ENCODE measurements around the gene ANAPC7.

Gene ANAPC7

GRCh38 chr12:110373425-110373824 is 30.1 kb downstream of the ANAPC7 start:
- Histone ChIP-seq H3K9me3 (ENCODE audit: control insufficient read depth, low read depth, low read length) (no peaks in the 10 kb centered on the region), H3K9ac (ENCODE audit: low read length) (no peak overlapping the region), H3K27ac (ENCODE audit: low read length) (no peak overlapping the region), H3K4me1 (ENCODE audit: control insufficient read depth, low read depth, low read length) (no peaks in the 10 kb centered on the region), H3K36me3 (ENCODE audit: control insufficient read depth, low read depth, low read length) (peaks cover 73% of the 10 kb centered on the region), H3K27me3 (ENCODE audit: control insufficient read depth, insufficient read depth, low read length) (no peaks in the 10 kb centered on the region), H3K4me3 (ENCODE audit: low read length) (no peak overlapping the region)

- Histone ChIP-seq H3K9ac (ENCODE audit: low read length) (no peak overlapping the region), H3K4me3 (ENCODE audit: low read length) (no peak overlapping the region), H3K4me1 (ENCODE audit: control insufficient read depth, low read depth, low read length) (no peaks in the 10 kb centered on the region), H3K27ac (ENCODE audit: low read length) (no peak overlapping the region), H3K27me3 (ENCODE audit: control insufficient read depth, insufficient read depth, low read length) (no peaks in the 10 kb centered on the region), H3K36me3 (ENCODE audit: control insufficient read depth, low read depth, low read length) (peaks cover 69% of the 10 kb centered on the region), H3K9me3 (ENCODE audit: control insufficient read depth, low read depth, low read length) (no peaks in the 10 kb centered on the region)
Observed at GRCh38 chr12:110373025-110373424, 30.5 kb downstream of the ANAPC7 start.

GRCh38 chr12:110372056-110372425 is 31.5 kb downstream of the ANAPC7 start:
- no peaks in the 10 kb centered on the region for H3K4me1 ChIP-seq (ENCODE audit: control insufficient read depth, low read depth, low read length)

GRCh38 chr12:110371408-110372055 is 32.0 kb downstream of the ANAPC7 start:
- no peak overlapping the region for H3K27ac ChIP-seq (ENCODE audit: low read length)

More at GRCh38 chr12:110372056-110372425, 31.5 kb downstream of the ANAPC7 start:
- Histone ChIP-seq H3K9ac (ENCODE audit: low read length) (no peak overlapping the region), H3K9me3 (ENCODE audit: control insufficient read depth, low read depth, low read length) (no peaks in the 10 kb centered on the region), H3K36me3 (ENCODE audit: control insufficient read depth, low read depth, low read length) (peaks cover 60% of the 10 kb centered on the region), H3K4me3 (ENCODE audit: low read length) (no peak overlapping the region), H3K27me3 (ENCODE audit: control insufficient read depth, insufficient read depth, low read length) (no peaks in the 10 kb centered on the region), H3K27ac (ENCODE audit: low read length) (no peak overlapping the region)

GRCh38 chr12:110370732-110371231 is 32.7 kb downstream of the ANAPC7 start:
- Histone ChIP-seq H3K4me3 (ENCODE audit: low read length) (no peak overlapping the region), H3K27ac (ENCODE audit: low read length) (no peak overlapping the region), H3K36me3 (ENCODE audit: control insufficient read depth, low read depth, low read length) (peaks cover 50% of the 10 kb centered on the region), H3K4me1 (ENCODE audit: control insufficient read depth, low read depth, low read length) (no peaks in the 10 kb centered on the region), H3K27me3 (ENCODE audit: control insufficient read depth, insufficient read depth, low read length) (no peaks in the 10 kb centered on the region), H3K9me3 (ENCODE audit: control insufficient read depth, low read depth, low read length) (no peaks in the 10 kb centered on the region), H3K9ac (ENCODE audit: low read length) (no peak overlapping the region)

More at GRCh38 chr12:110371408-110372055, 32.0 kb downstream of the ANAPC7 start:
- Histone ChIP-seq H3K4me3 (ENCODE audit: low read length) (no peak overlapping the region), H3K27me3 (ENCODE audit: control insufficient read depth, insufficient read depth, low read length) (no peaks in the 10 kb centered on the region), H3K4me1 (ENCODE audit: control insufficient read depth, low read depth, low read length) (no peaks in the 10 kb centered on the region), H3K9ac (ENCODE audit: low read length) (no peak overlapping the region), H3K36me3 (ENCODE audit: control insufficient read depth, low read depth, low read length) (peaks cover 57% of the 10 kb centered on the region), H3K9me3 (ENCODE audit: control insufficient read depth, low read depth, low read length) (no peaks in the 10 kb centered on the region)

- Histone ChIP-seq H3K9ac (ENCODE audit: low read length) (no peak overlapping the region), H3K27ac (ENCODE audit: low read length) (no peak overlapping the region), H3K27me3 (ENCODE audit: control insufficient read depth, insufficient read depth, low read length) (no peaks in the 10 kb centered on the region), H3K4me1 (ENCODE audit: control insufficient read depth, low read depth, low read length) (no peaks in the 10 kb centered on the region), H3K36me3 (ENCODE audit: control insufficient read depth, low read depth, low read length) (peaks cover 42% of the 10 kb centered on the region), H3K9me3 (ENCODE audit: control insufficient read depth, low read depth, low read length) (no peaks in the 10 kb centered on the region), H3K4me3 (ENCODE audit: low read length) (no peak overlapping the region)
Observed at GRCh38 chr12:110369992-110370391, 33.5 kb downstream of the ANAPC7 start.

GRCh38 chr12:110367181-110367864 is 36.2 kb downstream of the ANAPC7 start:
- Histone ChIP-seq H3K27ac (ENCODE audit: low read length) (no peak overlapping the region), H3K4me3 (ENCODE audit: low read length) (no peak overlapping the region), H3K27me3 (ENCODE audit: control insufficient read depth, insufficient read depth, low read length) (no peaks in the 10 kb centered on the region), H3K9me3 (ENCODE audit: control insufficient read depth, low read depth, low read length) (no peaks in the 10 kb centered on the region), H3K36me3 (ENCODE audit: control insufficient read depth, low read depth, low read length) (peaks cover 15% of the 10 kb centered on the region), H3K9ac (ENCODE audit: low read length) (no peak overlapping the region), H3K4me1 (ENCODE audit: control insufficient read depth, low read depth, low read length) (no peaks in the 10 kb centered on the region)

- Histone ChIP-seq H3K9me3 (ENCODE audit: control insufficient read depth, low read depth, low read length) (no peaks in the 10 kb centered on the region), H3K4me3 (ENCODE audit: low read length) (no peak overlapping the region), H3K36me3 (ENCODE audit: control insufficient read depth, low read depth, low read length) (peaks cover 8% of the 10 kb centered on the region), H3K4me1 (ENCODE audit: control insufficient read depth, low read depth, low read length) (no peaks in the 10 kb centered on the region), H3K27me3 (ENCODE audit: control insufficient read depth, insufficient read depth, low read length) (no peaks in the 10 kb centered on the region), H3K9ac (ENCODE audit: low read length) (no peak overlapping the region), H3K27ac (ENCODE audit: low read length) (no peak overlapping the region)
Observed at GRCh38 chr12:110366321-110367142, 37.0 kb downstream of the ANAPC7 start.

GRCh38 chr12:110365489-110366320 is 37.8 kb downstream of the ANAPC7 start:
- Histone ChIP-seq H3K36me3 (ENCODE audit: control insufficient read depth, low read depth, low read length) (peaks cover 7% of the 10 kb centered on the region), H3K27ac (ENCODE audit: low read length) (no peak overlapping the region), H3K27me3 (ENCODE audit: control insufficient read depth, insufficient read depth, low read length) (no peaks in the 10 kb centered on the region), H3K9ac (ENCODE audit: low read length) (no peak overlapping the region), H3K4me1 (ENCODE audit: control insufficient read depth, low read depth, low read length) (no peaks in the 10 kb centered on the region), H3K9me3 (ENCODE audit: control insufficient read depth, low read depth, low read length) (no peaks in the 10 kb centered on the region), H3K4me3 (ENCODE audit: low read length) (no peak overlapping the region)

- Histone ChIP-seq H3K9me3 (ENCODE audit: control insufficient read depth, low read depth, low read length) (no peaks in the 10 kb centered on the region), H3K4me3 (ENCODE audit: low read length) (no peak overlapping the region), H3K9ac (ENCODE audit: low read length) (no peak overlapping the region), H3K36me3 (ENCODE audit: control insufficient read depth, low read depth, low read length) (no peaks in the 10 kb centered on the region), H3K27me3 (ENCODE audit: control insufficient read depth, insufficient read depth, low read length) (no peaks in the 10 kb centered on the region), H3K27ac (ENCODE audit: low read length) (no peak overlapping the region), H3K4me1 (ENCODE audit: control insufficient read depth, low read depth, low read length) (no peaks in the 10 kb centered on the region)
Observed at GRCh38 chr12:110361216-110361615, 42.3 kb downstream of the ANAPC7 start.

All from iPS-18a (cell line).